ENCODE data around the gene HEG1. TPM values are rescaled to one million over a fixed set of nuclear protein-coding genes. Genes with fewer than 3 reads are reported as not detected.

Gene HEG1
- total RNA-seq, 4 donors from 2014 or later, result 95.2 to 238 (median 147) TPM

- no peak for ATAC-seq (ENCODE audit: low FRiP score)
- no peak for DNase-seq (ENCODE audit: low spot score)
- no peak for TF ChIP-seq CTCF (IDR thresholded peaks at IDR 0.05)
These were observed 49.5 kb downstream of the HEG1 start for GRCh38 chr3:125006291-125006731.

- TF ChIP-seq CTCF (IDR thresholded peaks at IDR 0.05), result no peak
- DNase-seq (ENCODE audit: low spot score) (no peak), ATAC-seq (ENCODE audit: low FRiP score) (no peak)
These were observed 50.1 kb downstream of the HEG1 start for GRCh38 chr3:125005676-125006075.

- TF ChIP-seq CTCF (IDR thresholded peaks at IDR 0.05), result no peak
- DNase-seq (ENCODE audit: low spot score) (no peak), ATAC-seq (ENCODE audit: low FRiP score) (no peak)
These were observed 50.6 kb downstream of the HEG1 start for GRCh38 chr3:125005222-125005621.

GRCh38 chr3:125003859-125004595 lies 51.8 kb downstream of the HEG1 start:
- no peak for ATAC-seq (ENCODE audit: low FRiP score)
- no peak for TF ChIP-seq CTCF (IDR thresholded peaks at IDR 0.05)
- no peak for DNase-seq (ENCODE audit: low spot score)

- ATAC-seq (ENCODE audit: low FRiP score), result peak; percentile 83
- no peak for TF ChIP-seq CTCF (IDR thresholded peaks at IDR 0.05)
These were observed 52.4 kb downstream of the HEG1 start for GRCh38 chr3:125003369-125003853.

GRCh38 chr3:125002414-125003368 lies 53.1 kb downstream of the HEG1 start:
- DNase-seq (ENCODE audit: low spot score), result no peak
- TF ChIP-seq CTCF (IDR thresholded peaks at IDR 0.05), result no peak
- ATAC-seq (ENCODE audit: low FRiP score), result no peak

More at GRCh38 chr3:125003369-125003853, 52.4 kb downstream of the HEG1 start:
- DNase-seq (ENCODE audit: low spot score), result no peak
